GM10266 (cell line): ENCODE measurements around the gene IFT88.

Source experiments
- DNase-seq: peaks from one replicate; pipeline ENCODE4 v3.0.0; 2012; ENCODE audit errors: extremely low spot score
- TF ChIP-seq, protein P1 (sequence below): IDR thresholded peaks from 2 replicates; pipeline ENCODE4 v1.5.1; 2012; ENCODE audit warnings: mild to moderate bottlenecking, low read depth; ENCODE audit not compliant: control insufficient read depth, insufficient read depth; ENCODE audit errors: missing control alignments

IFT88 gene

DNA sequence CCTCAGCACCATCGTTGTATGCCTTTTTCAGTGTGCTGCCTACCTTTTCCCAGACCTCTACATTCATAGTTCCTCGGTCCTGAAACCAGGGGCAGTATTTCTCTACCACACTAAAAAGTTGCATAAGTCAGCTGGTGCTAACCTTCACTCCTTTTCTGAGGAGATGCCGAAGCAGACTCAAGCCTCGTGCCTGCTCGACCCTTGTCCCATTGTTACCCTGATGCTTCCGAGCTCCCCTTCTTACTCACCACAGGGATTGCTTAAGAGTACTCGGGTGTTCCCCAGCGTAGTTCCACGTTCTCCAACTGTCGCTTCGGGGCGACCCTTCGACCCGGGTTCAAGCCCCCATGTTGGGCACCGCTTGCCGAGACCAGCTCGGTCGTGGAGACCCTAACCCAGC lies 117.6 kb downstream of the IFT88 start:
- TF ChIP-seq, protein P1, sequence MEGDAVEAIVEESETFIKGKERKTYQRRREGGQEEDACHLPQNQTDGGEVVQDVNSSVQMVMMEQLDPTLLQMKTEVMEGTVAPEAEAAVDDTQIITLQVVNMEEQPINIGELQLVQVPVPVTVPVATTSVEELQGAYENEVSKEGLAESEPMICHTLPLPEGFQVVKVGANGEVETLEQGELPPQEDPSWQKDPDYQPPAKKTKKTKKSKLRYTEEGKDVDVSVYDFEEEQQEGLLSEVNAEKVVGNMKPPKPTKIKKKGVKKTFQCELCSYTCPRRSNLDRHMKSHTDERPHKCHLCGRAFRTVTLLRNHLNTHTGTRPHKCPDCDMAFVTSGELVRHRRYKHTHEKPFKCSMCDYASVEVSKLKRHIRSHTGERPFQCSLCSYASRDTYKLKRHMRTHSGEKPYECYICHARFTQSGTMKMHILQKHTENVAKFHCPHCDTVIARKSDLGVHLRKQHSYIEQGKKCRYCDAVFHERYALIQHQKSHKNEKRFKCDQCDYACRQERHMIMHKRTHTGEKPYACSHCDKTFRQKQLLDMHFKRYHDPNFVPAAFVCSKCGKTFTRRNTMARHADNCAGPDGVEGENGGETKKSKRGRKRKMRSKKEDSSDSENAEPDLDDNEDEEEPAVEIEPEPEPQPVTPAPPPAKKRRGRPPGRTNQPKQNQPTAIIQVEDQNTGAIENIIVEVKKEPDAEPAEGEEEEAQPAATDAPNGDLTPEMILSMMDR, result no peak
- no peak for DNase-seq

DNA sequence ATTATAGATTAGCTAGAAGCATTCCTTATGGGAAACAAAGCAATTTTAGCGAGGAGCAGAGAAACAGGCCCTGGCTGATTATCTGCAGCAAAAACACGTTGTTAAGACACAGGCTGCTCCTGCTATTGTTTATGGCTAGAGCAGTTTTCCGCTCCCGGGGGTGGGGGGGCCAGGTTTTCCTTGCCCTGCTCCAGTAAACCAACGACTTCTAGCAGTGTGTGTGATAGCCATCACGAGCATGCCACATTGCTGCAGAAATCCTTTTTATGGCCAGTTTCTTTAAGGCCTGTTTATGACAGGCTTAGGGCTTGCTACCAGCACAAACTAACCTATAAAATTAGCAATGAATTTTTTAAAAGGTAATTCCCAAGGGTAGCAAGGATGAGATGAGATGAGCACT lies 118.1 kb downstream of the IFT88 start:
- TF ChIP-seq, protein P1, result no peak

GRCh38 chr13:20686167-20686566 lies 119.2 kb downstream of the IFT88 start:
- no peak for DNase-seq
- TF ChIP-seq, protein P1, result no peak

More for the DNA sequence above, 118.1 kb downstream of the IFT88 start:
- no peak for DNase-seq

GRCh38 chr13:20686863-20687579 lies 120.1 kb downstream of the IFT88 start:
- TF ChIP-seq, protein P1, result no peak
- no peak for DNase-seq

- TF ChIP-seq, protein P1, result no peak
- DNase-seq, result no peak
Measured at GRCh38 chr13:20689291-20689690, 122.3 kb downstream of the IFT88 start.

DNA sequence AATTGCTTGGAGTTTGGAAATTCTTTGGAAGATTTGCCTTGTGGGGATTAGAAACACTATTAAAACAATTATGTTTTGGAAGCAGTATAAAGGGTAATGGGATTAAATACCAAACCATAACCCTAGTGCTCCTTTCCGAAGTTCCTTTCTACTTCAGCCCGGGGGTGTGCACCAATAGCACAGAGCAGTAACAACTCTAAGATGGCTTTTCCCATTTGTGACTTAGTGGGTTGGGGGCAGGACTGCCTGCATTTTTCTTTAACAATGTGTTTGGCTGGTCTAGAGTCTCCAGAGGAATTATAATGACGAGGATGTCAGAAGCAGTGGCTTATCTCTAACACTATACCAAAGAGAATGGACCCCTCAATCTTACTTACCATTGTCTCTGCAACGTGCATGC lies 124.7 kb downstream of the IFT88 start:
- TF ChIP-seq, protein P1, result no peak
- no peak for DNase-seq

- TF ChIP-seq, protein P1, result no peak
- no peak for DNase-seq
Measured at GRCh38 chr13:20696073-20696472, 129.1 kb downstream of the IFT88 start.
